HG03469 (cell line): ENCODE measurements around the gene PKP4.

Experiments
- ATAC-seq: cut with Tn5 transposase; IDR thresholded peaks from one replicate; pipeline ENCODE4 v1.9.1; 2021; ENCODE audit warnings: mild to moderate bottlenecking, moderate library complexity, moderate number of reproducible peaks; ENCODE audit not compliant: unreplicated experiment

PKP4 gene

GRCh38 chr2:158644139-158644538 lies 187.4 kb downstream of the PKP4 start:
- no peak for ATAC-seq

GRCh38 chr2:158645299-158645698 lies 188.5 kb downstream of the PKP4 start:
- no peak for ATAC-seq

GRCh38 chr2:158647436-158648231 lies 190.9 kb downstream of the PKP4 start:
- no peak for ATAC-seq

GRCh38 chr2:158649846-158650245 lies 193.1 kb downstream of the PKP4 start:
- no peak for ATAC-seq

GRCh38 chr2:158650646-158651357 lies 194.1 kb downstream of the PKP4 start:
- ATAC-seq: no peak

GRCh38 chr2:158651358-158652057 lies 194.8 kb downstream of the PKP4 start:
- no peak for ATAC-seq

GRCh38 chr2:158655628-158656027 lies 198.9 kb downstream of the PKP4 start:
- no peak for ATAC-seq

GRCh38 chr2:158656492-158657229 lies 199.9 kb downstream of the PKP4 start:
- no peak for ATAC-seq

- no peak for ATAC-seq
Observed at GRCh38 chr2:158658396-158658795, 201.6 kb downstream of the PKP4 start.

- no peak for ATAC-seq
Observed at GRCh38 chr2:158659483-158659882, 202.7 kb downstream of the PKP4 start.

GRCh38 chr2:158661231-158661630 lies 204.5 kb downstream of the PKP4 start:
- no peak for ATAC-seq

GRCh38 chr2:158662421-158662820 lies 205.7 kb downstream of the PKP4 start:
- ATAC-seq: no peak

- no peak for ATAC-seq
Observed at GRCh38 chr2:158663796-158664195, 207.0 kb downstream of the PKP4 start.

- no peak for ATAC-seq
Observed at GRCh38 chr2:158664987-158665386, 208.2 kb downstream of the PKP4 start.

- ATAC-seq: no peak
Observed at GRCh38 chr2:158665536-158666302, 209.0 kb downstream of the PKP4 start.

GRCh38 chr2:158666969-158667368 lies 210.2 kb downstream of the PKP4 start:
- no peak for ATAC-seq

GRCh38 chr2:158667586-158667985 lies 210.8 kb downstream of the PKP4 start:
- ATAC-seq: no peak

GRCh38 chr2:158668001-158668765 lies 211.4 kb downstream of the PKP4 start:
- no peak for ATAC-seq

- ATAC-seq: no peak
Observed at GRCh38 chr2:158670292-158670691, 213.5 kb downstream of the PKP4 start.
